ENCODE data around the gene APOBEC3A.
"Not testable (repeated sequence)": the region's sequence is repeated elsewhere in the genome, so short reads cannot be mapped to it uniquely, and the experiment has no call there.

Gene APOBEC3A

DNA sequence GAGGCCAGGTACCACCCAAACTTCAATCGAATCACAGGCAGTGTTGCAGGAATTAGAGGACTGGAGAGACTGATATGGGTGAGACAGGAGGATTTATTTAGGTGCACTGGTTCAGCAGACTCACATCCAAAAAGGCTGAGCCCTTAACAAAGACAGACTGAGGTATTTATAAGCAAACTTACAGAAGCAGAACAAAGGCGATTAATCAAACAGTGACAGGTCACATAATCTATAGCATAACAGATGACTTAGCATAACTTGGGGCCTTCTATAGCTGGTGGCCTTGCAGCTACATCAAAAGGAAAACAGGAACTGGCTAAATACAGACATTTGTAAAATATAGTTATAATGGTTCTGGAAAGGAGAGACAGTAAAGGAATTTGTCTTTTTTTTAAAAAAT, 26.8 kb downstream of the APOBEC3A start:
- DNase-seq, result no peak

DNA sequence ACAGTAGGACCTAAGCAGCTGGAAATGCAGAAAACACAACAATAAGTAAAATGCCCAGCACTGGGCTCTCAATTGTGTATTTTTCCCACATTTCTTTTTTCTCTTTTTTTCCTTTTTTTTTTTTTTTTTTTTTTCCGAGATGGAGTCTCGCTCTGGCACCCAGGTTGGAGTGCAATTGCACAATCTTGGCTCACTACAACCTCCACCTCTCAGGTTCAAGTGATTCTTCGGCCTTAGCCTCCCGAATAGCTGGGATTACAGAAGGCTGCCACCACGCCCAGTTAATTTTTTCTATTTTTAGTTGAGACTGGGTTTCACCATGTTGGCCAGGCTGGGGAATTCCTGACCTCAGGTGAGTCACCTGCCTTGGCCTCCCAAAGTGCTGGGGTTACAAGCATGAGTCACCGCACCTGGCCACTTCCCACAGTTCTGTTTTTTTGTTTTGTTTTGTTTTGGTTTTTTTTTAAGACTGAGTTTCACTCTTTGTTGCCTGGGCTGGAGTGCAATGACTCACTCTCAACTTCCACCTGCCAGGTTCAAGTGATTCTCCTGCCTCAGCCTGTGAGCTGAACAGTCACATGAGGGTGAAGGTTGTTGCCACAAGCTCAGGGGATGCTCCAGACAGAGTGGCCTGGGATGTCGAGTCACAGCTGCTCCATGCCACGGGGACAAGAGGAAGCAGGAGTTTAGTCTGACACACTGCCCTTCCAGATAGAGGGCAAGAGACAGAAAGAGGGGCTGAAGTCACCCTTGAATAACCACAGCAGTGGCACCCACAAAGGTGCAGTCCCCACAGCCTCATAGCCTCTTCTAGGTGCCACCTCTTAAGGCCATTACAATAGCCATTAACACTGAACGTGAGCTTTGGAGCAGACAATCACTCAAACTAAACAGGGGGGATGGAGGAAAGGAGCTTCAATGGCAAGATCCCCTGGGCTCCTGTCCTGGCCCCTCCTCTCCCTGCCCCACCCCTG, 27.7 kb downstream of the APOBEC3A start:
- DNase-seq, result not testable (repeated sequence)

DNA sequence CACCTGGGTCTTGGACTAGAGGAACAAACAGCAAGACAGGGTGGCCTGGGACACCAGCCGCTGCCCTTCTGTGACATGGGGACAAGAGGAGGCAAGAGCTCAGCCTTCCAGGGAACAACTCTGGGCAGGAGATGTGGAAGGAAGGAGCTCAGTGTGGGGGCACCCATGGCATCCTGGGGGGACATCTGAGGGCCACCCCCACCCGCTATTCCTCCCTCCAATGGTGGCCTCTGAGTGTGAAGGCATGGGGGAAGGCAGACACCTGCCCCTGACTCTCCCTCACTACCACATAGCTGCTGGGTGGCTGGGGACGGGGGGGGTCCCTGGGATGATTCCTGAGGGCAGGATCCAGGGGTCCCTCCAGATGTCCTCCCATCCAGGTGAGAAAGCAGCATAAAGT, 29.2 kb downstream of the APOBEC3A start:
- DNase-seq, result no peak

DNA sequence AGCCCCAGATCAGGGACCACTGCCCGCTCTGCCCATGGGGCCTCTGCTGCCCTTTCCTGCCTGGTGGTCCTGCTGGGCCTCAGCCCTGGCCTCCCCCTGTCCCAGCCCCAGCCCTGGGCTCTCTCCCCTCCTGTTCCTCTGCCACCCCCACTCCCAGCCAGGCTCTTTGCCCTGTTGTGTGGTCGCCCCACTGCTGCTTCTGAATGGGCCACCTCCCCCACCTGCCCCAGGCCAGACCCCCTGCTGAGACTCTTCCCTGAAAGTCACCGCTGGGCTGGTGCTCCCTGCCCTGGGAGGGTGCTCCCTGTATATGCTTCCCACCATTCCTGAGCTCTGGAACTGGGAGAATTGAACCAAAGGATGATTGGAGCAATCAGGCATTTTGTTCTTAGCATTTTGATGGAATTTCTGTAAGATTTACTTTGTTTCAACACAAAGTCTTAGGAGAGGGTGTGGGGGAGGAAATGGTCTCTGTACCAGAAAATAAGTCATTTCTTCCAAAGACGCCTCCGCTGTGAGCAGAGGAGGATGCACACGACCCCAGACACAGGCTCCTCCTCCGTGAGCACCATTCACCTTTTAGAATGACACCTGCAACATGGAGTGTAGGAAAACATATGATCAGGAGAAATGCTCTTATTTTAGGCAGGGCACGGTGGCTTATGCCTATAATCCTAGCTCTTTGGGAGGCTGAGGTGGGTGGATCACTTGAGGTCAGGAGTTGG, 29.9 kb downstream of the APOBEC3A start:
- no peak for DNase-seq

DNA sequence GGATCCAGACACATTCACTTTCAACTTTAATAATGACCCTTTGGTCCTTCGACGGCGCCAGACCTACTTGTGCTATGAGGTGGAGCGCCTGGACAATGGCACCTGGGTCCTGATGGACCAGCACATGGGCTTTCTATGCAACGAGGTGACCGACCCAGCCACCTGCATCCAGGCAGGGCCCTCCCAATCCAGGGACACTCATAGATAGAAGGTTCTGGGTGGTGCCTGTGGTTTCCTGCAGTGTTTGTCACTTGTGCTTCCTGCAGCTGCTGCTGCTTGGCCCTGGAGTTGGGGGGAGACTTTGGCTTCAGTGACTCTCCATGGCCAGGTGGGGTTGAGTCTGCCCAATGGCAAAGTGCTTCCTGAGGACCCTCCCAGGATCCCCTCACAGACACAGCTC, 32.1 kb downstream of the APOBEC3A start:
- no peak for DNase-seq

DNA sequence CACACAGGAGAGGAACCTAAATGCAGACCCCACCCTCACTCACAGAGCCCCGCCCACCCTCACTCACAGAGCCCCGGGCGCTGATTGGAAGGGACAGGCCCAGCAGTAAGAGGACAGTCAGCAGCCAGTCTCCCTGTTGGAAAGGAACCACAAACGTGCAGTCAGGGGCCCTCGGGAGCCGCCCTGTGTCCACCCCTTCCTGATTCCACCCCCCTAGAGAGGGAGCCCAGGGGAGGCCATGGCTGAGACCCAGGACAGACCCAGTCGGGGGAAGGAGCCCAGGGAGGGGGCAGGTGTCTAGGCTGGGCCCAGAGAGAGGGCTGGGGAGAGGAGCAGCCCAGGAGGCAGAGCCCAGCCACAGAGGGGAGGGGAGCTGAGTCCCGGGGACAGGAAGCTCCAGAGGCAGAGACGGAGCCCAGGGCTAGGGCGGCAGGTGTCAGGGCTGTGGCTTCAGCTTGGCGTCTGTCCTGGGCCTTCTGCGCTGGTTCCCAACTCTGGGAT, 35.5 kb downstream of the APOBEC3A start:
- DNase-seq, result not testable (repeated sequence)

DNA sequence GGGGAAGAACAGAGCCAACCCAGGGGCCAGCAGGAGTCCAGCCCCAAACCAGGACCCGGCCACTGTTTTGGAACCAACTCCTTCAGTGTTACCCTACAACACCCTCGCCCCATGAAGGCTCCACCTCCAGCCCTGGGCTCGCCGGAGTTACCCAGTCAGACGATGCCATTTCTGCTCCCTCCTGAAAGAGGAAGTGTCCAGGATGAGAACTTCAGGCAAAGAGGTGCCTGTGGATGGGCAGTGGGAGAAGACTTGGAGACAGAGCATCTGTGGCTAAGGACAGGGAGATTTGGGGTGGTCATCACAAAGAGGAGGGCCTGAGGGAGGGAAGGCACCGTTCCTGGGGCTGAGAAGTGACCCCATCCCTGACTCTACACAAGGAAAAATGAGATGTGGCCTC, 38.7 kb downstream of the APOBEC3A start:
- DNase-seq, result no peak

DNA sequence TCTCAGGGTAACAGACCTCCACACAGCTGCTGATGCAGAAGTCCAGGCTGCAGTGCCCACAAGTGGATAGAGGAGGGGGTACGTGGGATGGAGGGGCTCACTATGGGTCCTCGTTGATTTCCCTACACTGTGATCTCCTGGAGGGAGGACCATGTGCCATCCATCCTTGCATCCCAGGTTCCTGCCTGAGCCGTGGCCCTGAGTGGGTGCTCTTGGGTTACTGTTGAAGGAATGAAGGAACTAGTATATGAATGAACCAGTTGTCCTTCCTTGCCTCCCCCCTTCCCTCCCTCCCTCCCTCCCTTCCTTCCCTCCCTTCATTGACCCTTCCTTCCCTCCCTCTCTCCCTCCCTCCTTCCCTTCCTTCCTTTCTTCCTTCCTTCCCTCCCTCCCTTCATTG, 40.1 kb downstream of the APOBEC3A start:
- DNase-seq, result no peak

DNA sequence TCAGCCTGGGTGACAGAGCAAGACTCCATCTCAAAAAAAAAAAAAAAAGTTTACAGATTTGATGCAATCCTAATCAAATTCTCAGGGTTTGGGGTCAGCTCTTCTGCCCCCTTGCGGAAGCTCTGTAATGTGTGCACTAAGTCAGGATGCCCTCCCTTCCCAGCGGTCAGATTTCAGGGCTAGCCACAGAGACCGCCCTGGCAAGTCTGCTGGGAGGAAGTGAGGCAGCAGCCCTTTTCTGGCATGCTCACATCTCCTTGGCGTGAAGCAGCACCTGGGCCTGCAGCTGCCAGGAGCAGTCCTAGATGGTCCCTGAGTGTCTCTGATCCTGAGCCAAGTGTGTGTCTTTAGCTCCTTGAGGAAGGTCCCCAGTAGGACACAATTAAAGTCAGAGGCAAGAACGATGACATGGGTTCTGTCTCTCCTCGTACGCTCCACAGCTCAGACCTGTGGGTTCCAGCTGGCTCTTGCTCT, 45.8 kb downstream of the APOBEC3A start:
- no peak for DNase-seq

DNA sequence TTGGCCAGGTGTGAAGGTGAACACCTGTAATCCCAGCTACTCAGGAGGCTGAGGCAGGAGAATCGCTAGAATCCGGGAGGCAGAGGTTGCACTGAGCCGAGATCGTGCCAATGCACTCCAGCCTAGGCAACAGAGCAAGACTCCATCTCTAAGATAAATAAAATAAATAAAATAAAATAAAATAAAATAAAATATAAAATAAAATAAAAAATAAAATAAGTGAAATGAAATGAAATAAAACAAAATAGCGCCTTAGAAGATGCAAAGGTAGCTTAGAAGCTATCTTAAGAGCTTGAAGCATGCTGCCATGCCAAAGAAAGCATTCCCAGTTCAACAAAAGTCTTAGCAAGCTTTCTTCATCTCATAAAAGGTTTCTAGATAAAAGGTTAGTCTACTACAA, 49.8 kb downstream of the APOBEC3A start:
- DNase-seq, result no peak

DNA sequence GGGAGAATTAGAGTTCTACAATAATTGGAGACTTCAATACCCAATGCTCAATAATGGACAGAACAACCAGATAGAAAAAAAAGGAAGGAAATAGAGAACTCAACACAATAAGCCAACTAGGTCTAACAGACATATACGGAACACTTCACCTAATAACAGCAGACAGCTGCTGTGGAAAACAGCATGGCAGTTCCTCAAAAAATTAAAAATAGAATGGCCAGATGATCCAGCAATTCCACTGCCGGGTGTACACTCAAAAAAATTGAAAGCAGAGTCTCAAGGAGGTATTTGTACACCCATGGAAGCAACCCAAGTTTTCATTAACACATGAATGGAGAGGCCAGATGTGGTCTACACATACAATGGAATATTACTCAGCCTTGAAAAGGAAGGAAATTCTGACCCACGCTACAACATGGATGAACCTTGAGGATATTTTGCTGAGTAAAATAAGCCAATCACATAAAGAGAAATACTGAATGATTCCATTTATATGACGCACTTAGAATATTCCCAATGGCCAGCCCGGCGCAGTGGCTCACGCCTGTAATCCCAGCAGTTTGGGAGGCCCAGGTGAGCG, 51.0 kb downstream of the APOBEC3A start:
- not testable (repeated sequence) for DNase-seq

DNA sequence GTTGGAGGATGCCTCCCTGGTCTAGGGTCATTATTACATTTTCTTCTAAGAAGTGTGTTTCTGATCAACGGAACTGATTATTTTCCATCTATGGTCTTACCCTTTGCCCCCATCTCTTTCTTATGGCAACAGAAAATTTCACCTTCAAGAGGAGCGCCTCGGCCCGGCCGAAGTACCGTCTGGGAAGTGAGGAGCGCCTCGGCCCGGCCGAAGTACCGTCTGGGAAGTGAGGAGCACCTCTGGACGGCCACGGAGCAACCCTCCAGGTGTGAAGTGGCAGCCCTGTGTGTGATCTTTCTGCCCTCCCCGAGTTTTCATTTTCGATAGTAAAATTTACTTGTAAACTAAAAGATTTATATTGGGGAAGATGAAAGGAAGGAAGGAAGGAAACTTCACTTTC, 53.5 kb downstream of the APOBEC3A start:
- DNase-seq, result no peak
